HepG2 (cell line): ENCODE measurements around the gene BEAN1. TPM values are rescaled to one million over a fixed set of nuclear protein-coding genes. Genes with fewer than 3 reads are reported as not detected.

Experiments used
- AGO1 ChIP-seq: fragments of 200-400 bp; formaldehyde crosslinking; IDR thresholded peaks from 2 replicates; pipeline ENCODE4 v1.6.1; 2017; ENCODE audit warnings: mild to moderate bottlenecking, low read depth, low read length, moderate library complexity; ENCODE audit not compliant: poor library complexity, severe bottlenecking
- AGO2 ChIP-seq: fragments of 200-400 bp; formaldehyde crosslinking; optimal IDR thresholded peaks from 2 replicates; pipeline ENCODE3; 2017; ENCODE audit warnings: mild to moderate bottlenecking, low read depth, low read length, moderate library complexity
- BCL3 ChIP-seq: sonication (generic); formaldehyde crosslinking; IDR thresholded peaks from 2 replicates; pipeline ENCODE4 v1.5.1; 2020; ENCODE audit warnings: mild to moderate bottlenecking, missing genetic modification reagents, moderate library complexity
- CSRNP1 ChIP-seq: sonication (generic); formaldehyde crosslinking; IDR thresholded peaks from 2 replicates; pipeline ENCODE4 v1.8.1; 2023; ENCODE audit warnings: mild to moderate bottlenecking, missing genetic modification reagents
- FOSL2 ChIP-seq: sonication (generic); formaldehyde crosslinking; IDR thresholded peaks from 2 replicates; pipeline ENCODE4 v1.4.0; 2020; ENCODE audit warnings: missing genetic modification reagents
- HMG20A ChIP-seq: IDR thresholded peaks from 2 replicates; pipeline ENCODE4 v1.6.1; 2016; ENCODE audit warnings: borderline replicate concordance
- MLLT10 ChIP-seq: sonication (generic); formaldehyde crosslinking; IDR thresholded peaks from 2 replicates; pipeline ENCODE4 v1.4.0; 2020; ENCODE audit warnings: missing genetic modification reagents
- NR1H2 ChIP-seq: sonication (generic); formaldehyde crosslinking; IDR thresholded peaks from 2 replicates; pipeline ENCODE4 v1.8.1; 2022; ENCODE audit warnings: low read depth, missing genetic modification reagents, borderline replicate concordance
- RARG ChIP-seq: sonication (generic); formaldehyde crosslinking; IDR thresholded peaks from 2 replicates; pipeline ENCODE4 v1.4.0; 2020; ENCODE audit warnings: low read depth, mild to moderate bottlenecking, missing genetic modification reagents
- RCOR2 ChIP-seq: IDR thresholded peaks from 2 replicates; pipeline ENCODE4 v1.6.1; 2016; ENCODE audit warnings: missing biosample characterization, missing genetic modification reagents
- ZBTB1 ChIP-seq: sonication (generic); formaldehyde crosslinking; IDR thresholded peaks from 2 replicates; pipeline ENCODE4 v1.4.0; 2020; ENCODE audit warnings: missing genetic modification reagents, borderline replicate concordance
- ZBTB21 ChIP-seq: sonication (generic); formaldehyde crosslinking; IDR thresholded peaks from 2 replicates; pipeline ENCODE4 v1.4.0; 2020; ENCODE audit warnings: missing genetic modification reagents
- ZBTB34 ChIP-seq: sonication (generic); formaldehyde crosslinking; IDR thresholded peaks from 2 replicates; pipeline ENCODE4 v1.8.0; 2022; ENCODE audit warnings: mild to moderate bottlenecking, missing genetic modification reagents
- ZBTB8A ChIP-seq: sonication (generic); formaldehyde crosslinking; IDR thresholded peaks from 2 replicates; pipeline ENCODE4 v1.4.0; 2020; ENCODE audit warnings: mild to moderate bottlenecking, low read depth, missing genetic modification reagents, borderline replicate concordance
- ZC3H4 ChIP-seq: sonication (generic); formaldehyde crosslinking; IDR thresholded peaks from 2 replicates; pipeline ENCODE4 v1.4.0; 2020; ENCODE audit warnings: missing genetic modification reagents, borderline replicate concordance
- ZNF143 ChIP-seq: sonication (generic); formaldehyde crosslinking; IDR thresholded peaks from 2 replicates; pipeline ENCODE4 v1.4.0; 2020; ENCODE audit warnings: missing genetic modification reagents
- ZNF234 ChIP-seq: sonication (generic); formaldehyde crosslinking; conservative IDR thresholded peaks from 2 replicates; pipeline ENCODE4 v1.5.1; 2020; ENCODE audit warnings: mild to moderate bottlenecking, missing genetic modification reagents
- ZNF547 ChIP-seq: sonication (generic); formaldehyde crosslinking; IDR thresholded peaks from 2 replicates; pipeline ENCODE4 v1.5.1; 2020; ENCODE audit warnings: mild to moderate bottlenecking, missing genetic modification reagents
- polyA plus RNA-seq, 8 experiments: library from polyadenylated mRNA; depleted of rRNA in 3 of 8; stranded (reverse) in 7 of 8; unstranded in 1 of 8; fragments of >200 nt; fragmentation: Illumina TruSeq in 4 of 8; extraction: Trizol in 4 of 8; gene quantifications; 2 replicates each; pipeline versions ENCODE4 v1.2.1 to v1.2.3, GENCODE V29; 2011 to 2016; ENCODE audit warnings: low read depth in 4 of 8, missing spikeins in 1 of 8, mixed read lengths in 1 of 8; ENCODE audit not compliant: insufficient read depth in 1 of 8
- total RNA-seq, 5 experiments: library from RNA; depleted of rRNA; stranded (reverse); fragments of >200 nt; fragmentation: Illumina TruSeq; extraction: Trizol; gene quantifications; 2 replicates each; pipeline ENCODE4 v1.2.3, GENCODE V29; 2016; ENCODE audit warnings: low read depth in 1 of 5
- TF ChIP-seq, protein P1 (sequence below): sonication (generic); IDR thresholded peaks from 2 replicates; pipeline ENCODE4 v1.6.1; 2016; ENCODE audit warnings: low read depth, borderline replicate concordance
- TF ChIP-seq, protein P2 (sequence below): sonication (generic); formaldehyde crosslinking; IDR thresholded peaks from 2 replicates; pipeline ENCODE4 v1.5.0; 2020; ENCODE audit warnings: mild to moderate bottlenecking, missing genetic modification reagents

The BEAN1 gene
- total and polyA plus RNA-seq, 2 of the 13 experiments (the other 11 are each of a cell fraction or from before 2014, with no cell fraction given) = 0.53 to 1.4 TPM

- TF ChIP-seq BCL3 (CRISPR knock-in tag) = 0 out of 2 replicates have a peak, but pooled peaks have one; percentile 29
- TF ChIP-seq, protein P1, sequence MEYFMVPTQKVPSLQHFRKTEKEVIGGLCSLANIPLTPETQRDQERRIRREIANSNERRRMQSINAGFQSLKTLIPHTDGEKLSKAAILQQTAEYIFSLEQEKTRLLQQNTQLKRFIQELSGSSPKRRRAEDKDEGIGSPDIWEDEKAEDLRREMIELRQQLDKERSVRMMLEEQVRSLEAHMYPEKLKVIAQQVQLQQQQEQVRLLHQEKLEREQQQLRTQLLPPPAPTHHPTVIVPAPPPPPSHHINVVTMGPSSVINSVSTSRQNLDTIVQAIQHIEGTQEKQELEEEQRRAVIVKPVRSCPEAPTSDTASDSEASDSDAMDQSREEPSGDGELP = no peak
- TF ChIP-seq ZNF234 (CRISPR knock-in tag) = no peak
- no peak for TF ChIP-seq AGO2
- no peak for TF ChIP-seq ZBTB1
- TF ChIP-seq ZNF547 (CRISPR knock-in tag) = peak; percentile 61; the same call in 1 of the 2 replicates
- TF ChIP-seq ZBTB21 (CRISPR knock-in tag) = no peak
- TF ChIP-seq ZBTB34 (CRISPR knock-in tag) = no peak
- no peak for TF ChIP-seq NR1H2
- no peak for TF ChIP-seq ZC3H4
- TF ChIP-seq, protein P2, sequence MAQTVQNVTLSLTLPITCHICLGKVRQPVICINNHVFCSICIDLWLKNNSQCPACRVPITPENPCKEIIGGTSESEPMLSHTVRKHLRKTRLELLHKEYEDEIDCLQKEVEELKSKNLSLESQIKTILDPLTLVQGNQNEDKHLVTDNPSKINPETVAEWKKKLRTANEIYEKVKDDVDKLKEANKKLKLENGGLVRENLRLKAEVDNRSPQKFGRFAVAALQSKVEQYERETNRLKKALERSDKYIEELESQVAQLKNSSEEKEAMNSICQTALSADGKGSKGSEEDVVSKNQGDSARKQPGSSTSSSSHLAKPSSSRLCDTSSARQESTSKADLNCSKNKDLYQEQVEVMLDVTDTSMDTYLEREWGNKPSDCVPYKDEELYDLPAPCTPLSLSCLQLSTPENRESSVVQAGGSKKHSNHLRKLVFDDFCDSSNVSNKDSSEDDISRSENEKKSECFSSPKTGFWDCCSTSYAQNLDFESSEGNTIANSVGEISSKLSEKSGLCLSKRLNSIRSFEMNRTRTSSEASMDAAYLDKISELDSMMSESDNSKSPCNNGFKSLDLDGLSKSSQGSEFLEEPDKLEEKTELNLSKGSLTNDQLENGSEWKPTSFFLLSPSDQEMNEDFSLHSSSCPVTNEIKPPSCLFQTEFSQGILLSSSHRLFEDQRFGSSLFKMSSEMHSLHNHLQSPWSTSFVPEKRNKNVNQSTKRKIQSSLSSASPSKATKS (CRISPR knock-in tag) = 0 out of 2 replicates have a peak, but pooled peaks have one; percentile 72
- TF ChIP-seq FOSL2 = peak; percentile 74
- TF ChIP-seq CSRNP1 (CRISPR knock-in tag) = no peak
- no peak for TF ChIP-seq ZBTB8A
- TF ChIP-seq AGO1 = no peak
- no peak for TF ChIP-seq MLLT10
- TF ChIP-seq HMG20A (CRISPR knock-in tag) = peak; percentile 57; the same call in 1 of the 2 replicates
- peak; percentile 69 for TF ChIP-seq ZNF143 (CRISPR knock-in tag)
- TF ChIP-seq RARG = no peak
- TF ChIP-seq RCOR2 (CRISPR knock-in tag) = no peak
Measured at GRCh38 chr16:66502020-66502913, 75.2 kb downstream of the BEAN1 start (continued).
